GM23338 (cell line): Measurements from ENCODE around the gene C6orf52. TPM values are rescaled to one million over a fixed set of nuclear protein-coding genes. Genes with fewer than 3 reads are reported as not detected.

ENCODE experiments used
- ATAC-seq: fragments of 200-7000 bp; cut with Tn5 transposase; 3 replicates; pipeline ENCODE4 v1.9.1; 2020
- DNase-seq: peaks from one replicate; pipeline ENCODE4 v3.0.0-alpha.2; 2015; ENCODE audit warnings: low spot score
- H2AFZ ChIP-seq: fragments of 200-600 bp; sonication (generic); 2 replicates; pipeline ENCODE4 v1.8.0; 2016; ENCODE audit warnings: antibody characterized with exemption, mild to moderate bottlenecking, moderate library complexity
- H3F3A ChIP-seq: fragments of 200-600 bp; sonication (generic); replicated peaks from 2 replicates; pipeline ENCODE4 v1.8.0; 2017; ENCODE audit warnings: antibody characterized with exemption, mixed run types, low read depth
- H3K27ac ChIP-seq: fragments of 200-600 bp; sonication (generic); 2 replicates; pipeline ENCODE4 v1.6.1; 2016; ENCODE audit warnings: low read depth
- H3K27me3 ChIP-seq: fragments of 200-600 bp; sonication (generic); 2 replicates; pipeline ENCODE4 v1.8.0; 2016; ENCODE audit warnings: mild to moderate bottlenecking, mixed run types, moderate library complexity; ENCODE audit not compliant: insufficient read depth
- H3K36me3 ChIP-seq: fragments of 200-600 bp; sonication (generic); 2 replicates; pipeline ENCODE4 v1.8.0; 2016; ENCODE audit warnings: mild to moderate bottlenecking; ENCODE audit not compliant: insufficient read depth
- H3K4me1 ChIP-seq: fragments of 200-600 bp; sonication (generic); 2 replicates; pipeline ENCODE4 v1.8.0; 2016; ENCODE audit warnings: mild to moderate bottlenecking, moderate library complexity; ENCODE audit not compliant: insufficient read depth
- H3K4me2 ChIP-seq: fragments of 200-600 bp; sonication (generic); 2 replicates; pipeline ENCODE4 v1.7.1; 2017; ENCODE audit warnings: mixed run types
- H3K4me3 ChIP-seq: fragments of 200-600 bp; sonication (generic); 2 replicates; pipeline ENCODE4 v1.6.1; 2016; ENCODE audit warnings: mixed run types
- H3K79me2 ChIP-seq: fragments of 200-600 bp; sonication (generic); replicated peaks from 2 replicates; pipeline ENCODE4 v1.8.0; 2017; ENCODE audit warnings: mild to moderate bottlenecking; ENCODE audit not compliant: insufficient read depth
- H3K9me2 ChIP-seq: fragments of 200-600 bp; sonication (generic); 2 replicates; pipeline ENCODE4 v1.8.0; 2017; ENCODE audit not compliant: insufficient read depth
- H4K20me1 ChIP-seq: fragments of 200-600 bp; sonication (generic); replicated peaks from 2 replicates; pipeline ENCODE4 v1.8.0; 2017; ENCODE audit warnings: mild to moderate bottlenecking; ENCODE audit not compliant: insufficient read depth
- H3K27ac Mint-ChIP-seq: 2 replicates; pipeline ENCODE4 v1.8.0; 2020; ENCODE audit warnings: inconsistent platforms, mild to moderate bottlenecking, moderate library complexity, mixed read lengths
- H3K27me3 Mint-ChIP-seq: 3 replicates; pipeline ENCODE4 v1.8.0; 2022; ENCODE audit warnings: low read depth, mild to moderate bottlenecking, moderate library complexity, mixed read lengths, inconsistent platforms; ENCODE audit not compliant: insufficient read depth, poor library complexity
- H3K36me3 Mint-ChIP-seq: 3 replicates; pipeline ENCODE4 v1.8.0; 2021; ENCODE audit warnings: low read depth, mild to moderate bottlenecking, inconsistent platforms, moderate library complexity, mixed read lengths
- H3K4me1 Mint-ChIP-seq: 3 replicates; pipeline ENCODE4 v1.8.0; 2020; ENCODE audit warnings: mild to moderate bottlenecking, inconsistent platforms, mixed read lengths
- H3K4me3 Mint-ChIP-seq: 3 replicates; pipeline ENCODE4 v1.8.0; 2021; ENCODE audit warnings: moderate library complexity, mild to moderate bottlenecking, inconsistent platforms, mixed read lengths
- H3K9me3 Mint-ChIP-seq: 3 replicates; pipeline ENCODE4 v1.8.0; 2020; ENCODE audit warnings: moderate library complexity, mild to moderate bottlenecking, inconsistent platforms, mixed read lengths
- CREB1 ChIP-seq: fragments of 250-450 bp; sonication (Bioruptor Pico); IDR thresholded peaks from 2 replicates; pipeline ENCODE4 v1.5.0; 2020; ENCODE audit warnings: low read depth, mild to moderate bottlenecking, moderate library complexity
- EZH2 ChIP-seq: fragments of 200-600 bp; sonication (generic); IDR thresholded peaks from one replicate; pipeline ENCODE4 v1.8.0; 2017; ENCODE audit warnings: antibody characterized with exemption, mild to moderate bottlenecking, low read depth; ENCODE audit not compliant: unreplicated experiment
- EZH2phosphoT487 ChIP-seq: fragments of 200-600 bp; sonication (generic); IDR thresholded peaks from one replicate; pipeline ENCODE4 v1.8.1; 2018; ENCODE audit warnings: antibody characterized with exemption; ENCODE audit not compliant: unreplicated experiment
- JUNB ChIP-seq: IDR thresholded peaks from one replicate; pipeline ENCODE4 v1.6.1; 2016; ENCODE audit warnings: antibody characterized with exemption; ENCODE audit not compliant: unreplicated experiment
- NANOG ChIP-seq: IDR thresholded peaks from 2 replicates; pipeline ENCODE4 v1.6.1; 2016; ENCODE audit warnings: antibody characterized with exemption, borderline replicate concordance
- POLR2AphosphoS5 ChIP-seq: IDR thresholded peaks from 2 replicates; pipeline ENCODE4 v1.6.1; 2016; ENCODE audit warnings: antibody characterized with exemption, low read depth
- STAT1 ChIP-seq: IDR thresholded peaks from one replicate; pipeline ENCODE4 v1.6.1; 2016; ENCODE audit warnings: antibody characterized with exemption; ENCODE audit not compliant: unreplicated experiment
- ZNF114 ChIP-seq: fragments of 250-450 bp; sonication (Bioruptor Pico); IDR thresholded peaks from 2 replicates; pipeline ENCODE4 v1.5.0; 2020; ENCODE audit warnings: mild to moderate bottlenecking, moderate library complexity
- ZNF331 ChIP-seq: fragments of 250-450 bp; sonication (Bioruptor Pico); IDR thresholded peaks from 2 replicates; pipeline ENCODE4 v1.5.0; 2020; ENCODE audit warnings: low read depth, mild to moderate bottlenecking, moderate library complexity
- polyA plus RNA-seq: library from polyadenylated mRNA; unstranded; fragments of >200 nt; fragmentation: Nextera tagmentation; extraction: Ambion mirVana; gene quantifications from 2 replicates; pipeline ENCODE4 v1.2.1, GENCODE V29; 2016
- total RNA-seq: library from RNA; depleted of rRNA; stranded (reverse); fragments of >200 nt; shearing (Covaris generic); gene quantifications from 2 replicates; pipeline ENCODE4 v1.2.3, GENCODE V29; 2014
- TF ChIP-seq, protein P1 (sequence below), 2 experiments: fragments of 200-600 bp in 1 of 2; sonication (generic) in 1 of 2; conservative IDR thresholded peaks; 2 replicates each; pipeline versions ENCODE4 v1.5.1 to v1.6.1; 2016 to 2017; ENCODE audit warnings: antibody characterized with exemption in 2 of 2, low read depth in 2 of 2, mild to moderate bottlenecking in 2 of 2, moderate library complexity in 1 of 2
- TF ChIP-seq, protein P2 (sequence below): IDR thresholded peaks from one replicate; pipeline ENCODE4 v1.6.1; 2018; ENCODE audit warnings: antibody characterized with exemption; ENCODE audit not compliant: unreplicated experiment
- TF ChIP-seq, protein P3 (sequence below): fragments of 250-450 bp; sonication (Bioruptor Pico); IDR thresholded peaks from 2 replicates; pipeline ENCODE4 v1.5.0; 2020; ENCODE audit warnings: mild to moderate bottlenecking, moderate library complexity
- TF ChIP-seq, protein P4 (sequence below): IDR thresholded peaks from 2 replicates; pipeline ENCODE4 v1.6.1; 2016; ENCODE audit warnings: antibody characterized with exemption

Gene C6orf52
- total and polyA plus RNA-seq, 2 experiments from 2014 or later: 4.4 TPM; not detected in 1

DNA sequence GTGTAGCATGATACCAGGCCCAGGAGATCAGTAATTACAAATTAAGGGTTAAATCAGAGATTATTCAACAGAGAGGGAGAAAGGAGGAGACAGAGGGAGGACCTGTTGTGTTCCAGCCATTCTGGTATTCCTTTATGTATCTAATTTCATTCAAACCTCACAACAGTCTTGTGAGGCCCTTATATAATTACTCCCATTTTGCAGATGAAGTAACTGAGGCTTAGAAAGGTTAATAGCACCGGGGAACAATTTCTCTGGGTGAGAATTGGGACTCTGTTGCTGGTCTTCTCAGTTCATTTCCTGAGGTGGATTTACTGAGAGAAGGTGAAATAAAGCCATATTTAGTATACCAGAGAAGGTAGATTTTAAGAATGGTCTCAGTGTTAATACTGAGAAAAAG, 66.6 kb downstream of the C6orf52 start:
- H3K27me3 Mint-ChIP-seq: no peaks in the 10 kb centered on the region
- DNase-seq (no peak), ATAC-seq (no peak)
- Histone ChIP-seq H3K9me2 (no peaks in the 10 kb centered on the region), H3F3A (peaks cover 4% of the 10 kb centered on the region), H2AFZ (no peak overlapping the region), H3K4me3 (no peak overlapping the region), H3K79me2 (peaks cover 15% of the 10 kb centered on the region), H3K4me1 (no peaks in the 10 kb centered on the region), H3K36me3 (peaks cover 35% of the 10 kb centered on the region), H3K27ac (no peak overlapping the region), H4K20me1 (peaks cover 17% of the 10 kb centered on the region), H3K4me2 (no peak overlapping the region), H3K27me3 (no peaks in the 10 kb centered on the region)
- no peak overlapping the region for H3K27ac Mint-ChIP-seq
- no peak overlapping the region for H3K4me3 Mint-ChIP-seq
- peaks cover 56% of the 10 kb centered on the region for H3K36me3 Mint-ChIP-seq
- TF ChIP-seq, protein P1, sequence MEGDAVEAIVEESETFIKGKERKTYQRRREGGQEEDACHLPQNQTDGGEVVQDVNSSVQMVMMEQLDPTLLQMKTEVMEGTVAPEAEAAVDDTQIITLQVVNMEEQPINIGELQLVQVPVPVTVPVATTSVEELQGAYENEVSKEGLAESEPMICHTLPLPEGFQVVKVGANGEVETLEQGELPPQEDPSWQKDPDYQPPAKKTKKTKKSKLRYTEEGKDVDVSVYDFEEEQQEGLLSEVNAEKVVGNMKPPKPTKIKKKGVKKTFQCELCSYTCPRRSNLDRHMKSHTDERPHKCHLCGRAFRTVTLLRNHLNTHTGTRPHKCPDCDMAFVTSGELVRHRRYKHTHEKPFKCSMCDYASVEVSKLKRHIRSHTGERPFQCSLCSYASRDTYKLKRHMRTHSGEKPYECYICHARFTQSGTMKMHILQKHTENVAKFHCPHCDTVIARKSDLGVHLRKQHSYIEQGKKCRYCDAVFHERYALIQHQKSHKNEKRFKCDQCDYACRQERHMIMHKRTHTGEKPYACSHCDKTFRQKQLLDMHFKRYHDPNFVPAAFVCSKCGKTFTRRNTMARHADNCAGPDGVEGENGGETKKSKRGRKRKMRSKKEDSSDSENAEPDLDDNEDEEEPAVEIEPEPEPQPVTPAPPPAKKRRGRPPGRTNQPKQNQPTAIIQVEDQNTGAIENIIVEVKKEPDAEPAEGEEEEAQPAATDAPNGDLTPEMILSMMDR (conservative IDR thresholded peaks at IDR 0.05; ENCODE audit: low read depth in 2 of 2): no peak
- TF ChIP-seq ZNF114 (CRISPR knock-in tag) (no peak), CREB1 (CRISPR knock-in tag) (no peak), EZH2phosphoT487 (no peak), ZNF331 (no peak), EZH2 (no peak), NANOG (no peak), STAT1 (no peak), JUNB (no peak), POLR2AphosphoS5 (no peak)
- TF ChIP-seq, protein P2, sequence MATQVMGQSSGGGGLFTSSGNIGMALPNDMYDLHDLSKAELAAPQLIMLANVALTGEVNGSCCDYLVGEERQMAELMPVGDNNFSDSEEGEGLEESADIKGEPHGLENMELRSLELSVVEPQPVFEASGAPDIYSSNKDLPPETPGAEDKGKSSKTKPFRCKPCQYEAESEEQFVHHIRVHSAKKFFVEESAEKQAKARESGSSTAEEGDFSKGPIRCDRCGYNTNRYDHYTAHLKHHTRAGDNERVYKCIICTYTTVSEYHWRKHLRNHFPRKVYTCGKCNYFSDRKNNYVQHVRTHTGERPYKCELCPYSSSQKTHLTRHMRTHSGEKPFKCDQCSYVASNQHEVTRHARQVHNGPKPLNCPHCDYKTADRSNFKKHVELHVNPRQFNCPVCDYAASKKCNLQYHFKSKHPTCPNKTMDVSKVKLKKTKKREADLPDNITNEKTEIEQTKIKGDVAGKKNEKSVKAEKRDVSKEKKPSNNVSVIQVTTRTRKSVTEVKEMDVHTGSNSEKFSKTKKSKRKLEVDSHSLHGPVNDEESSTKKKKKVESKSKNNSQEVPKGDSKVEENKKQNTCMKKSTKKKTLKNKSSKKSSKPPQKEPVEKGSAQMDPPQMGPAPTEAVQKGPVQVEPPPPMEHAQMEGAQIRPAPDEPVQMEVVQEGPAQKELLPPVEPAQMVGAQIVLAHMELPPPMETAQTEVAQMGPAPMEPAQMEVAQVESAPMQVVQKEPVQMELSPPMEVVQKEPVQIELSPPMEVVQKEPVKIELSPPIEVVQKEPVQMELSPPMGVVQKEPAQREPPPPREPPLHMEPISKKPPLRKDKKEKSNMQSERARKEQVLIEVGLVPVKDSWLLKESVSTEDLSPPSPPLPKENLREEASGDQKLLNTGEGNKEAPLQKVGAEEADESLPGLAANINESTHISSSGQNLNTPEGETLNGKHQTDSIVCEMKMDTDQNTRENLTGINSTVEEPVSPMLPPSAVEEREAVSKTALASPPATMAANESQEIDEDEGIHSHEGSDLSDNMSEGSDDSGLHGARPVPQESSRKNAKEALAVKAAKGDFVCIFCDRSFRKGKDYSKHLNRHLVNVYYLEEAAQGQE: no peak
- TF ChIP-seq, protein P3, sequence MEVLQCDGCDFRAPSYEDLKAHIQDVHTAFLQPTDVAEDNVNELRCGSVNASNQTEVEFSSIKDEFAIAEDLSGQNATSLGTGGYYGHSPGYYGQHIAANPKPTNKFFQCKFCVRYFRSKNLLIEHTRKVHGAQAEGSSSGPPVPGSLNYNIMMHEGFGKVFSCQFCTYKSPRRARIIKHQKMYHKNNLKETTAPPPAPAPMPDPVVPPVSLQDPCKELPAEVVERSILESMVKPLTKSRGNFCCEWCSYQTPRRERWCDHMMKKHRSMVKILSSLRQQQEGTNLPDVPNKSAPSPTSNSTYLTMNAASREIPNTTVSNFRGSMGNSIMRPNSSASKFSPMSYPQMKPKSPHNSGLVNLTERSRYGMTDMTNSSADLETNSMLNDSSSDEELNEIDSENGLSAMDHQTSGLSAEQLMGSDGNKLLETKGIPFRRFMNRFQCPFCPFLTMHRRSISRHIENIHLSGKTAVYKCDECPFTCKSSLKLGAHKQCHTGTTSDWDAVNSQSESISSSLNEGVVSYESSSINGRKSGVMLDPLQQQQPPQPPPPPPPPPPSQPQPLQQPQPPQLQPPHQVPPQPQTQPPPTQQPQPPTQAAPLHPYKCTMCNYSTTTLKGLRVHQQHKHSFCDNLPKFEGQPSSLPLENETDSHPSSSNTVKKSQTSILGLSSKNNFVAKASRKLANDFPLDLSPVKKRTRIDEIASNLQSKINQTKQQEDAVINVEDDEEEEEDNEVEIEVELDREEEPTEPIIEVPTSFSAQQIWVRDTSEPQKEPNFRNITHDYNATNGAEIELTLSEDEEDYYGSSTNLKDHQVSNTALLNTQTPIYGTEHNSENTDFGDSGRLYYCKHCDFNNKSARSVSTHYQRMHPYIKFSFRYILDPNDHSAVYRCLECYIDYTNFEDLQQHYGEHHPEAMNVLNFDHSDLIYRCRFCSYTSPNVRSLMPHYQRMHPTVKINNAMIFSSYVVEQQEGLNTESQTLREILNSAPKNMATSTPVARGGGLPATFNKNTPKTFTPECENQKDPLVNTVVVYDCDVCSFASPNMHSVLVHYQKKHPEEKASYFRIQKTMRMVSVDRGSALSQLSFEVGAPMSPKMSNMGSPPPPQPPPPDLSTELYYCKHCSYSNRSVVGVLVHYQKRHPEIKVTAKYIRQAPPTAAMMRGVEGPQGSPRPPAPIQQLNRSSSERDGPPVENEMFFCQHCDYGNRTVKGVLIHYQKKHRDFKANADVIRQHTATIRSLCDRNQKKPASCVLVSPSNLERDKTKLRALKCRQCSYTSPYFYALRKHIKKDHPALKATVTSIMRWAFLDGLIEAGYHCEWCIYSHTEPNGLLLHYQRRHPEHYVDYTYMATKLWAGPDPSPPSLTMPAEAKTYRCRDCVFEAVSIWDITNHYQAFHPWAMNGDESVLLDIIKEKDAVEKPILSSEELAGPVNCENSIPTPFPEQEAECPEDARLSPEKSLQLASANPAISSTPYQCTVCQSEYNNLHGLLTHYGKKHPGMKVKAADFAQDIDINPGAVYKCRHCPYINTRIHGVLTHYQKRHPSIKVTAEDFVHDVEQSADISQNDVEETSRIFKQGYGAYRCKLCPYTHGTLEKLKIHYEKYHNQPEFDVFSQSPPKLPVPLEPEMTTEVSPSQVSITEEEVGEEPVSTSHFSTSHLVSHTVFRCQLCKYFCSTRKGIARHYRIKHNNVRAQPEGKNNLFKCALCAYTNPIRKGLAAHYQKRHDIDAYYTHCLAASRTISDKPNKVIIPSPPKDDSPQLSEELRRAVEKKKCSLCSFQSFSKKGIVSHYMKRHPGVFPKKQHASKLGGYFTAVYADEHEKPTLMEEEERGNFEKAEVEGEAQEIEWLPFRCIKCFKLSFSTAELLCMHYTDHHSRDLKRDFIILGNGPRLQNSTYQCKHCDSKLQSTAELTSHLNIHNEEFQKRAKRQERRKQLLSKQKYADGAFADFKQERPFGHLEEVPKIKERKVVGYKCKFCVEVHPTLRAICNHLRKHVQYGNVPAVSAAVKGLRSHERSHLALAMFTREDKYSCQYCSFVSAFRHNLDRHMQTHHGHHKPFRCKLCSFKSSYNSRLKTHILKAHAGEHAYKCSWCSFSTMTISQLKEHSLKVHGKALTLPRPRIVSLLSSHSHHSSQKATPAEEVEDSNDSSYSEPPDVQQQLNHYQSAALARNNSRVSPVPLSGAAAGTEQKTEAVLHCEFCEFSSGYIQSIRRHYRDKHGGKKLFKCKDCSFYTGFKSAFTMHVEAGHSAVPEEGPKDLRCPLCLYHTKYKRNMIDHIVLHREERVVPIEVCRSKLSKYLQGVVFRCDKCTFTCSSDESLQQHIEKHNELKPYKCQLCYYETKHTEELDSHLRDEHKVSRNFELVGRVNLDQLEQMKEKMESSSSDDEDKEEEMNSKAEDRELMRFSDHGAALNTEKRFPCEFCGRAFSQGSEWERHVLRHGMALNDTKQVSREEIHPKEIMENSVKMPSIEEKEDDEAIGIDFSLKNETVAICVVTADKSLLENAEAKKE (CRISPR knock-in tag): no peak
- TF ChIP-seq, protein P4, sequence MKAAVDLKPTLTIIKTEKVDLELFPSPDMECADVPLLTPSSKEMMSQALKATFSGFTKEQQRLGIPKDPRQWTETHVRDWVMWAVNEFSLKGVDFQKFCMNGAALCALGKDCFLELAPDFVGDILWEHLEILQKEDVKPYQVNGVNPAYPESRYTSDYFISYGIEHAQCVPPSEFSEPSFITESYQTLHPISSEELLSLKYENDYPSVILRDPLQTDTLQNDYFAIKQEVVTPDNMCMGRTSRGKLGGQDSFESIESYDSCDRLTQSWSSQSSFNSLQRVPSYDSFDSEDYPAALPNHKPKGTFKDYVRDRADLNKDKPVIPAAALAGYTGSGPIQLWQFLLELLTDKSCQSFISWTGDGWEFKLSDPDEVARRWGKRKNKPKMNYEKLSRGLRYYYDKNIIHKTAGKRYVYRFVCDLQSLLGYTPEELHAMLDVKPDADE: no peak
- no peaks in the 10 kb centered on the region; the same call in 2 of the 3 replicates for H3K4me1 Mint-ChIP-seq
- H3K9me3 Mint-ChIP-seq: no peaks in the 10 kb centered on the region; the same call in 2 of the 3 replicates
